Measurements from ENCODE around the gene NUBPL.
A peak's percentile ranks its signal among the peaks of the same experiment; 100 is the strongest.

NUBPL gene

DNA sequence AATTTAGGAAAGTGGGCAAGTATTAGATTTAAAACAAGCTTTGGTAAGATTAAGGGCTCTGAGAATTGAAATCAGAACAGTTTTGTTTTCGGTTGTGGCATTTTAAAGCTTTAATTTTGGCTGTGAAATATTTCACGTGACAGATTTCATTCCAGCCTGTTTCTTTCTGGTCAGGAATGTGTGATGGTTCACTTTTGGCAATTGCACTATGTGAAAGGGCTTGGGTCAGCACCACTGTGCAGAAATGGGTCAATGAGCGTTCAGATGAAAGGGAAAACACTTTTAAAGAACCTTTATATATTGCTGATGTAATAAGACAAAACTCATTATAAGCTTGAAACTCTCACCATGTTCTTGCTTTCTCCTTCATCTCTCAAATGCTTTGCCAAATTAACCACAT lies 17.1 kb downstream of the NUBPL start:
- Mint-ChIP-seq H3K4me1 (peaks cover 35% of the 10 kb centered on the region), H3K27ac (peak overlapping the region in 1 of 3 experiments; percentile 54), H3K4me3 (no peak overlapping the region), H3K27me3 (ENCODE audit: low read depth) (no peaks in the 10 kb centered on the region), H3K36me3 (ENCODE audit: low read depth) (peaks cover 10% of the 10 kb centered on the region), H3K9me3 (no peaks in the 10 kb centered on the region)
- TF ChIP-seq, protein P1, sequence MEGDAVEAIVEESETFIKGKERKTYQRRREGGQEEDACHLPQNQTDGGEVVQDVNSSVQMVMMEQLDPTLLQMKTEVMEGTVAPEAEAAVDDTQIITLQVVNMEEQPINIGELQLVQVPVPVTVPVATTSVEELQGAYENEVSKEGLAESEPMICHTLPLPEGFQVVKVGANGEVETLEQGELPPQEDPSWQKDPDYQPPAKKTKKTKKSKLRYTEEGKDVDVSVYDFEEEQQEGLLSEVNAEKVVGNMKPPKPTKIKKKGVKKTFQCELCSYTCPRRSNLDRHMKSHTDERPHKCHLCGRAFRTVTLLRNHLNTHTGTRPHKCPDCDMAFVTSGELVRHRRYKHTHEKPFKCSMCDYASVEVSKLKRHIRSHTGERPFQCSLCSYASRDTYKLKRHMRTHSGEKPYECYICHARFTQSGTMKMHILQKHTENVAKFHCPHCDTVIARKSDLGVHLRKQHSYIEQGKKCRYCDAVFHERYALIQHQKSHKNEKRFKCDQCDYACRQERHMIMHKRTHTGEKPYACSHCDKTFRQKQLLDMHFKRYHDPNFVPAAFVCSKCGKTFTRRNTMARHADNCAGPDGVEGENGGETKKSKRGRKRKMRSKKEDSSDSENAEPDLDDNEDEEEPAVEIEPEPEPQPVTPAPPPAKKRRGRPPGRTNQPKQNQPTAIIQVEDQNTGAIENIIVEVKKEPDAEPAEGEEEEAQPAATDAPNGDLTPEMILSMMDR (IDR thresholded peaks at IDR 0.05; ENCODE audit: unreplicated experiment in 3 of 3), result no peak

DNA sequence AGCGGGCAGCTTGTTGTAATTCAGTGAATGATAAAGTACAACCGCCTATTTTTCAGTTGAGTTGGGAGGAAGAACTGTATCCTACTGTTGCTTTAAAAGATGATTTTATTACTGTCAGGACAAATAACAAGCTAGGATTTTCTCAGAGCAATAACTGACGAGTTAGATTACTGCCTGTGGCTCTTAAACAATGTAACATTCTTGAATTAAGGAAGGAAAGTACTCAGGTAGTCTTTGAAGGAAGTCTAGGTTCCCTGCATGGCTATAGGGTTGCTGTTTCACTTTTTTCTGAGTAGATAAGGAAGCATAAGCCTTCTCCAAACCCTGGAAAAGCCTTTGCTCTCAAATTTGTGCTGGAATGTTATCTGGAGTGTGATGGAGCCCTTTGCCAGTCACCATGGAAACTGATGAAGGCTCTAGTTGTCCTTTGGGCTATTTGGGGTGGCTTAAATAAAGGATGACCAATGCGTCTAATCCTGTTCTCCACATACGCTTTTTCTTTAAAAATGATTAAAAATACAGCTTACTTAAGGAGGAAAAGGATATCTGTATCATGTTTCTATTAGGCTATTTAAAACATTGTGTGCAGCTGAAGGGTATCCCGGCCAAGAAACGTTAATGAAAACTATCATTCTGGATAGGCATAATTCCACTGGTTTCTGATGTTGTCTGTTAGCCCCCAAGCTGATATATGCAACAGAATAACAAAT lies 17.7 kb downstream of the NUBPL start:
- H3K36me3 Mint-ChIP-seq (ENCODE audit: low read depth), result peaks cover 10% of the 10 kb centered on the region
- TF ChIP-seq, protein P1 (IDR thresholded peaks at IDR 0.05; ENCODE audit: unreplicated experiment in 3 of 3), result no peak
- no peaks in the 10 kb centered on the region for H3K27me3 Mint-ChIP-seq (ENCODE audit: low read depth)
- no peaks in the 10 kb centered on the region for H3K9me3 Mint-ChIP-seq
- H3K4me1 Mint-ChIP-seq, result peaks cover 40% of the 10 kb centered on the region
- H3K4me3 Mint-ChIP-seq, result no peak overlapping the region
- H3K27ac Mint-ChIP-seq, result peak overlapping the region in 2 of 3 experiments; percentile 45 to 54

DNA sequence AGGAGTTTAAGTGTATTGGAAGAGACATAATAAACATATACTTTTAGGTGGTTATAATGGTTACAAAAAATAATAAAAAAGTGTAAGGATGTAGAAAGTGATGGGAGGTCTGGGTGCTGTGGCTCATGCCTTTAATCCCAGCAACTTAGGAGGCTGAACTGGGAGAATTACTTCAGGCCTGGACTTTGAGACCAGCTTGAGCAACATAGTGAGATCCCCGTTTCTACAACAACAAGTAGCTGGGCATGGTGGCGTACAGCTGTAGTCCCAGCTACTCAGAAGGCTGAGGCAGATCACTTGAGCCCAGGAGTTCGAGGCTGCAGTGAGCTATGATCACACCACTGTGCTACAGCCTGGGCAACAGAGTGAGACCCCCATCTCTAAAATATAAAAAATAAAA lies 19.0 kb downstream of the NUBPL start:
- H3K4me3 Mint-ChIP-seq, result no peak overlapping the region
- H3K4me1 Mint-ChIP-seq, result peaks cover 40% of the 10 kb centered on the region
- TF ChIP-seq, protein P1 (IDR thresholded peaks at IDR 0.05; ENCODE audit: unreplicated experiment in 3 of 3), result no peak
- no peaks in the 10 kb centered on the region for H3K27me3 Mint-ChIP-seq (ENCODE audit: low read depth)
- peaks cover 10% of the 10 kb centered on the region for H3K36me3 Mint-ChIP-seq (ENCODE audit: low read depth)
- no peak overlapping the region for H3K27ac Mint-ChIP-seq
- H3K9me3 Mint-ChIP-seq, result no peaks in the 10 kb centered on the region

DNA sequence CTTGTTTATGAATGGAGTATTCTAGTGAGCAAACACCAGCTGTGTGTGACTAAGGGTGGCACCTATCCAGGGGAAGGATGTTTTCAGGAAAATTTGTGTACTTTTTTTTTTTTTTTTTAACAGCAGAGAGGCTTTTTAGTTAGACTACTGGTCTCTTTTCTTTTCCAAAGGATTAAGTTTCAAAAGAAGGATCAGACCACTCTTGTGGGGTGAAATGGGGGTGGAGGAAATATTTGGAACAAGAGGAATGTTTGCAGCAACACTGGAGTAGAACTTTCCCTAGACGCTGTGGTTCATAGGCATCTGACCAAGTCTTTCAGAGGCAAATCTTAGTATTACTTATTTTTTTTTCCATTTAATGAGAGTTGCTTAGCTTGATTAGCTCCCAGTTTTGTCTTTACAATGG lies 21.1 kb downstream of the NUBPL start:
- H3K4me1 Mint-ChIP-seq, result peaks cover 40% of the 10 kb centered on the region
- H3K36me3 Mint-ChIP-seq (ENCODE audit: low read depth), result peaks cover 8% of the 10 kb centered on the region
- TF ChIP-seq, protein P1 (IDR thresholded peaks at IDR 0.05; ENCODE audit: unreplicated experiment in 3 of 3), result no peak
- H3K27me3 Mint-ChIP-seq (ENCODE audit: low read depth), result no peaks in the 10 kb centered on the region
- H3K9me3 Mint-ChIP-seq, result no peaks in the 10 kb centered on the region
- H3K4me3 Mint-ChIP-seq, result peak overlapping the region in 1 of 3 experiments; percentile 36
- peak overlapping the region; percentile 37 to 81 (median 81) for H3K27ac Mint-ChIP-seq

DNA sequence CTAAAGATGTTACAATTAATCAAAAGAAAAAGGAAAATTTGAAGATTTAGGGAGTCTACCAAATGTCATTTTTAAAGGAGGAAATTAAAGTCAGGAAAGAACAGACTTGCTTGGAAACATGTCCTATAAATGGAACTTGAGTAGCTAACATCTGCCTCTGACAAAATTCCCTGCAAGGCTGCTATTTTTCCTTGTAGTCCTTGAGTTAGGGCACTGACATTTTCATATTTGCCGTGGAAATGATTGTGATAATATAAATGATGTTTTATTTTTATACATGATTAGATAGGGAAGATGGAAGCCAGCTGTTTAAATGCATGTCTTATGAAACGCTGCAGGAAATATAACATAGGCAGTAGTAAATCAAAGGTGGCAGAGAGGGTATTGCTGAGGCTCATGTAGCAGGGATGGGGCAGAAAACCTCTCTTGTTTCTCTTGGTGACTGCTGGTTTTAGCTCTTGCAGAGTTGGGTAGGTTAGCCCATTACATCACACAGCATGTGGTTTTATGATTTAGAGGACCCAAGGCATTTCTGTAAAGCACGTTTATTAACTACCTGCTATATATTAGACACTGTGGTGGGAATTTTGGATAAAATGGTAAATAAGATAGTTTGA lies 21.7 kb downstream of the NUBPL start:
- Mint-ChIP-seq H3K36me3 (ENCODE audit: low read depth) (peaks cover 5% of the 10 kb centered on the region), H3K9me3 (no peaks in the 10 kb centered on the region), H3K27ac (peak overlapping the region; percentile 37 to 81 (median 81)), H3K4me3 (no peak overlapping the region), H3K4me1 (peaks cover 40% of the 10 kb centered on the region), H3K27me3 (ENCODE audit: low read depth) (no peaks in the 10 kb centered on the region)
- TF ChIP-seq, protein P1 (IDR thresholded peaks at IDR 0.05; ENCODE audit: unreplicated experiment in 3 of 3), result no peak
